HG02884 (cell line): Measurements from ENCODE around the gene IPCEF1.

ENCODE experiments used
- ATAC-seq: cut with Tn5 transposase; IDR thresholded peaks from one replicate; pipeline ENCODE4 v1.9.1; 2021; ENCODE audit warnings: mild to moderate bottlenecking, moderate library complexity; ENCODE audit not compliant: unreplicated experiment

Gene IPCEF1

GRCh38 chr6:154297721-154298120 is 58.9 kb downstream of the IPCEF1 start:
- ATAC-seq, result no peak

- no peak for ATAC-seq
Observed at GRCh38 chr6:154297210-154297609, 59.4 kb downstream of the IPCEF1 start.

DNA sequence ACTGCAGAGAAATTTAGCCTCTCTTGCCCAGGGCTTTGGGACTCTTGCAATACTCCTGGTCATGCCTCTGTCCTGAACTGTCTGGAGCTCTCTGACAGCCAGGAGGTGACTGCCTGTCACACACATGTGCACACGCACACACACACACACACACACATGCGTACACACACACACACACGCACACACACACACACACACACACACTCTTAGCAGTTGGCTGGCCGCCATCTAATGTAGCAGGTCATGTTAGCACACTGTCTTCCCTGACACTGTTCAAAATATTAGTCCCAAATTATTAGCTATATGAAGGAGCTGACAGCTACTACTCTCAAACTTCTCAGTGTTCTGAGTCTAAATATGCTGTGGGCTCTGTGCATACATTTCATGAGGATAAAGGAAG is 60.9 kb downstream of the IPCEF1 start:
- no peak for ATAC-seq

- no peak for ATAC-seq
Observed at GRCh38 chr6:154292855-154293519, 63.6 kb downstream of the IPCEF1 start.

DNA sequence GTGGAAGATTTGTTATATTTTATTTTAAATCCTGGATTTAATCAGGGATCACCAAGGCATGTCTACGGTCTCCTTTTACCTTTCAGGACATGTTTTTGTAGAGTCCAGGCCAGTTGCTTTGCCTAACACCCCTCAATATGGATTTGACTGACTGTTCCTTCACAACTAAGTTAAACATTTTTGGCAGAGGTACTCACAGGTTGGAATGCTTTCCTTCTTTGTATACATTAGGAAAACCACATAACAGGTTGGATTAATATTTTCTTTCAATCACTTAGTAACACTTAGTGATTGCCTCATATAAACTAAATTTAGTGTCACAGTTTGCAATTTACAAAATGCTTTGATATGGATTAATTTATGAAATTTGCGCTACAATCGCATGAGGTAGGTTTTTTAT is 64.5 kb downstream of the IPCEF1 start:
- no peak for ATAC-seq

- no peak for ATAC-seq
Observed at GRCh38 chr6:154289818-154290508, 66.6 kb downstream of the IPCEF1 start.

- no peak for ATAC-seq
Observed at GRCh38 chr6:154285826-154286225, 70.8 kb downstream of the IPCEF1 start.

GRCh38 chr6:154284313-154284853 is 72.2 kb downstream of the IPCEF1 start:
- no peak for ATAC-seq

DNA sequence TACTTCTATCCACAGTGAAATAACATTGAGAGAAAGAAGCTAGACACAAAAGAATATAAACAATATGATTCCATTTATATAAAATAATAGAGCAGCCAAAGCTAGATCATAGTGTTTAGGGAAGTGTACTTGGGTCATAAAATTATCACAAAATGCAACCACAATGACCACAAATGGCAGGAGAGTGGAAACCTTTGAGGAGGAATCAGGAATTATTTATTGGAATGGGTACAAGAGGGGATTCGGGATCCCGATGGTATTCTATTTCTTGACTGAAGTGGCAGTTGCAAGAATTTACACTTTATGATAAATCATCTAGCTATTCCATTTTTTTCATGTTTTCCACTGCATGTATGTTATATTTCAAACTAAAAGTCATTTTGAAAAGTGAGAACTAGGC is 76.1 kb downstream of the IPCEF1 start:
- no peak for ATAC-seq

DNA sequence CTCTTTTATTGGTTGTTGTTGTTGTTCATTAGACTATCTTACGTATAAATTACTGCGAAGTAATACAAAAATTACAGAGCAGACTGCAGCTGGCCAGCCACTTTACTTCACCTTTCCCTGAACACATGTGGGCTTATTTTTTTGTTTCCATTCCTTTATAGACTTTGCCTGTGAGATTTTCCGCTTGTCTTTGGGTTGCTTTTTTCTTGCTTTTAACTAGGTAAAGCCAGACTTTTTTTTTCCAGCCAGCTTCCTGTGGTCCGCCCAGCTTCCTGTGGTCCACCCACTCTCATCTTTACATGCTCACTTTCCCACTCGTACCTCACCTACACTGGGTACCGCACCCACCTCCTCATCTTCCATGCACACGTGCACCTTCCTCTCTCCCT is 79.0 kb downstream of the IPCEF1 start:
- peak; percentile 39 for ATAC-seq

GRCh38 chr6:154276810-154277628 is 79.6 kb downstream of the IPCEF1 start:
- ATAC-seq, result peak; percentile 72

DNA sequence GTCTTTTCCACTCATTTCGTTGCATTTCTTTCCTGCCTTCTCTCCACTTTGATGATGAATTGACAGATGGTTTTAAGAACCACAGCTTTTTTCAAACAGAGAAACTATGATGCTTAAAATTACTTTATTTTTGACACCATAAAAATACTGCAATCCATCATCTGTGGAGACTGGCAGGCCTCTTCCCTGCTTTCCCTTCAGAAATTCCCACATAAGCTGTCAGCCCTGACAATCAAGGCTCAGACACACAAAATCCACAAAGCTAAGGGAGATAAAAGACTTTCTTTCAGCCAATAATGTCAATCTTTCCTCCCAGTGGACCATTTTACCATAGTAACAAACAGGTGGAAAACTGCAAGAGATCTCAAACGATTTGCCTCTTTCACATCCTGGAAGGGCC is 82.4 kb downstream of the IPCEF1 start:
- ATAC-seq, result no peak

- ATAC-seq, result no peak
Observed at GRCh38 chr6:154268486-154268885, 88.1 kb downstream of the IPCEF1 start.

DNA sequence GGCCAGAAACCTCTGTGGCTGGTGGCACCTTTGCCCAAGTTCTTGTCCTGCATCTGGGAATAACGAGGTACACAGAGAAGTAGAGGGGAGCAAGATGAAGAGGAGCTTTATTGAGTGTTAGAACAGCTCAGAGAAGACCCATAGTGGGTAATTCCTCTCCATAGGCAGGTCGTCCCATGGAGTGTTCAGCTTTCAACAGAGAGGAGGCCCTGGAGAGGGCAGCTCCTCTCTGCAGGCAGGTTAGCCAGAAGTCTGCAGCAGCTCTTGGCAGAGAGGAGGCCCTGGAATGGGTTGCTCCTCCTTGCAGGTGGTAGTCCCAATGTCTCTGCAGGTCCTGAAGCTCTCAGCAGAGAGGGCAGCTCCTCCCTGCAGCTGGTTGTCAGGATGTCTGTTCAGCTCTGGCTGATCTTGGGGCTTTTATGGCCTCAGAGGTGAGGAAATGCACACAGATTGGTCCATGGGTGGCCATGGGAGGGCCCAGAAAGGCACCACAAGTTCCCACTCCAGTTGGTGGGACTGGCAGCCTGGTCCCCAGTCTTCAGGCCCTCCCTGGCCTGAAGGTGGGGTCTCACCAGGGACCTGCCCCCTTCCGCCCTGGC is 89.0 kb downstream of the IPCEF1 start:
- no peak for ATAC-seq

GRCh38 chr6:154266560-154267099 is 90.0 kb downstream of the IPCEF1 start:
- no peak for ATAC-seq

GRCh38 chr6:154261688-154262397 is 94.8 kb downstream of the IPCEF1 start:
- ATAC-seq, result no peak

DNA sequence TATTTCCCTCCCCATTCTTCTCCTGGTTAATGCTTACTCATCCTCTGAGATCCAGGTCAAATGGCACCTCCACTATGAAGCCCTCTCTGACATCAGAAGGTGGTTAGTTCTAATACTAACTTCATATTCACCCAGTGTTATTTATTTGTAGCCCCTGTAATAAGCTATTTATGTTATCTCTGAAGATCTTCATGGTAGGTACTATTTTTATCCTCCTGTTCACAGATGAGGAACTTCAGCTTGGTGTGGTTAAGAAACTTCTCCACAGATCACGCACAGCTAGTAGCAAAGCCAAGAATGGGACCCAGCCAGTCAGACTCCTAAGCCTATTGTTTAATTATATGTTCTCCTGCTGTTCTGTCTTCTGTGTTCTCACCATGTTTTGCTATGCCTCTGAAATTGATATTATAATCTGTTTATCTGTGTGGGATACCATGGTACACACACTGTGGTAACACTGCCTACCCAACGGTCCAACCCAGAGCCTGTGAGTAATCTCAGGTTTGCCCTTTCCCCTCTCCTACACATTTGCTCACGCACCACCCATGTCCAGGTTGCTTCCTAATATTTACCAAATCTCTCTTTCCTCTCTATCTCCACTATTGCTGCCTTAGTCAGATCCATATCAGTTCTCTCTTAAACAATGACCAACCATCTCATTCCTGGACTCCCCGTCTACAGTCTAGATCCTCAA is 98.4 kb downstream of the IPCEF1 start:
- ATAC-seq, result peak; percentile 78

GRCh38 chr6:154257067-154257466 is 99.5 kb downstream of the IPCEF1 start:
- no peak for ATAC-seq

DNA sequence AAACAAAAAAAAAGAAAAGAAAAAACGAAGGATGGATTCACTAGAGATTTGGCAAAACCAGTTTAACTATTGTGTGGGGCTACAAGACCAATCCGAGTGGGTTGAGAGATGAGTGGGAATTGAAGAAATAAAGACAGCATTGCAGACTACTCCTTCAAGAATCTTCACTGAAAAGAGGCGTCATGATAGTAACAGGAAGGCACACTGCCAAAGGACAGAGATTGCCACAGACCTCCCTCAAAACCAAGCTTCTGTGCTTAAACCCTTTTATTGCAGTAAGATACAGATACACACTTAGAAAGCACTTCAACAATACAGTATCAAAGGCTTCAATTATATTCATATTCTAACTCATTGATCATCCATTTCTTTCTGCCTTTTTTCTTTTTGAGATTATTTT is 103.9 kb downstream of the IPCEF1 start:
- ATAC-seq, result no peak

DNA sequence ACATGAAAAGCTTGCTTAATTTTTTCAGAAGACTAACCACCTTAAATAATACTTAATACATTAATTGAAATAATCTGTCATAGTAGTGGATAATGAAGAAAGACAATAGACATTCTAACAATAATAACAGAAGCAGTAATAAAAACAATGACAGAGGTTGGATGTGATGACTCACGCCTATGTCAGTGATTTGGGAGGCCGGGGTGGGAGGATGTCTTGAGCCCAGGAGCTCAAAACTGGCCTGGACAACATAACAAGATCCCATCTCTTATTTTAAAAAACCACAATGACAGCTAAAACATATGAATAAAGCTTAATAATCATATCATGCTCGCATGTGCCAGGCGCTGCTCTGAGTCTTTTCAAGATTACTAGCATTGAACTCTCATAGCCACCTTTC is 105.5 kb downstream of the IPCEF1 start:
- ATAC-seq, result no peak
